Prostate gland (tissue), 2 donors: ENCODE results near the gene EDDM13.

Experiments used
- CTCF ChIP-seq, 4 experiments: fragments of 200-600 bp in 2 of 4; fragments of 450-650 bp in 2 of 4; sonication (generic) in 2 of 4; IDR thresholded peaks; 1 replicate in 3 of 4; 2 replicates in 1 of 4; pipeline ENCODE4 v1.5.1; 2016 to 2019; ENCODE audit warnings: antibody characterized with exemption in 4 of 4, mild to moderate bottlenecking in 2 of 4, moderate library complexity in 2 of 4
- POLR2A ChIP-seq: fragments of 450-650 bp; IDR thresholded peaks from one replicate; pipeline ENCODE4 v1.6.1; 2016; ENCODE audit warnings: antibody characterized with exemption, mild to moderate bottlenecking

DNA sequence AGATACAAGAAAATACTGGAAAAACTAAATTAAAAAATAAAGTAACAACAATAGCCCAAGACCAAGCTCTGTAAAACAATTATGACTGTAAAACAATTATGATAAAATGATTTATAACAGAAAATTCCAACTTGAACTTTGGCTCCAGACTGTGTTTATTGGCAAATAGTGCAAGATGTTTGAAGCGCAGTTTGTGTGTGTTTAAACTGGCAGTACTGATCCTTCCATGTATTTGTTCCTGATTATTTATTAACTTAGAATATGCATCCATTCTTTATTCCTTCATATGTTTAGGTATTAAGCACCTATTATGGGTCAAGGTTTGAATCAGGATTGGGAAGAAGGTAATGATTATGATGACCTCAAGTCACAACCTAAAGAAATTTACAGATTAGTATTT, 83.0 kb downstream of the EDDM13 start:
- TF ChIP-seq CTCF (IDR thresholded peaks at IDR 0.05) (no peak), POLR2A (no peak)
